Vagina (tissue), 2 donors: Measurements from ENCODE around the gene ATXN10.

Experiments used
- CTCF ChIP-seq, 3 experiments: fragments of 450-650 bp in 2 of 3; fragments of 200-600 bp in 1 of 3; sonication (generic) in 1 of 3; IDR thresholded peaks; one replicate each; pipeline ENCODE4 v1.5.1; 2017 to 2019; ENCODE audit warnings: antibody characterized with exemption in 3 of 3, mild to moderate bottlenecking in 2 of 3, moderate library complexity in 2 of 3
- POLR2A ChIP-seq, 2 donors: fragments of 450-650 bp; IDR thresholded peaks; one replicate each; pipeline ENCODE4 v1.6.1; 2017; ENCODE audit warnings: antibody characterized with exemption in 2 of 2, mild to moderate bottlenecking in 2 of 2, moderate library complexity in 2 of 2
- POLR2AphosphoS5 ChIP-seq, 2 donors: sonication (generic); formaldehyde crosslinking; IDR thresholded peaks; one replicate each; pipeline ENCODE4 v1.9.0; 2017; ENCODE audit warnings: antibody characterized with exemption in 2 of 2, mild to moderate bottlenecking in 2 of 2, low read depth in 1 of 2; ENCODE audit not compliant: insufficient read depth in 1 of 2

GRCh38 chr22:45688600-45689080 is 17.0 kb downstream of the ATXN10 start:
- TF ChIP-seq POLR2A (IDR thresholded peaks at IDR 0.05) (no peak), CTCF (IDR thresholded peaks at IDR 0.05) (no peak), POLR2AphosphoS5 (IDR thresholded peaks at IDR 0.05; ENCODE audit: insufficient read depth in 1 of 2, low read depth in 1 of 2) (no peak)
